ENCODE results near the gene CRY2.
A peak's percentile ranks its signal among the peaks of the same experiment; 100 is the strongest.
"Not testable (repeated sequence)": the region's sequence is repeated elsewhere in the genome, so short reads cannot be mapped to it uniquely, and the experiment has no call there.

The CRY2 gene

GRCh38 chr11:45900175-45900800 lies 53.0 kb downstream of the CRY2 start:
- not testable (repeated sequence) for DNase-seq

DNA sequence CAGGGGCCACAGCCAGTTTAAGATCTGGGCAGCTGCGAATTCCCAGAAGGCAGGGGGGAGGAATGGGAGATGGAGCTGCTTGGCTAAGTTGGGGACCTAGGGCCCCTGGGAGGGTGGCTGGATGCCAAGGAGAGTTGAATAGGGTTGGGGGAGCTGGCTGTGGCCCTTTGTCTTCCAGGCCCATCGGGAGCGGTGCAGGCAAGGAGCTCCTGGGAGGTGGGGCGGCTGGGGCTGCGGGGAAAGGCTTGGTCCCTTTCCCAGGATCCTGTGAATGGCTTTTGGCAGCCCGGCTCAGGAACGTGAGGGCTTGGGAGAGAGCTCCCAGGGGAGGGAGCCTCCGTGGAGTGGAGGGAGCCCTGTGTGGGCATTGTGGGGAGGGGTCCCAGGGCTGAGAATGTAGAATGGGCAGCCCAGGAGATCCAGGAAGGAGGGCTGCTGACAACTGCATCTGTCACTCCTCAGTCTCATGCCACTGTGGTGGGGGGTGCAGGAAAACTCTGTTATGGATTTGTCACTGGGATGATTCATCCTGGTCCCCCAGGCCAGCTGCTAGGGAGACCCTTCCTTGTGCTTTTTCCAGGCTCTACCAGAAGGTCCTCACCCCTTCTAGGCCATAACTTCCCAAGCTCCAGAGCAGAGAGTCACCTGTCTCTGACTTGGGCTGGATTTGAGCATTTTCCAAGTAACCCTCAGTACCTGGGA lies 53.8 kb downstream of the CRY2 start:
- DNase-seq = no peak

DNA sequence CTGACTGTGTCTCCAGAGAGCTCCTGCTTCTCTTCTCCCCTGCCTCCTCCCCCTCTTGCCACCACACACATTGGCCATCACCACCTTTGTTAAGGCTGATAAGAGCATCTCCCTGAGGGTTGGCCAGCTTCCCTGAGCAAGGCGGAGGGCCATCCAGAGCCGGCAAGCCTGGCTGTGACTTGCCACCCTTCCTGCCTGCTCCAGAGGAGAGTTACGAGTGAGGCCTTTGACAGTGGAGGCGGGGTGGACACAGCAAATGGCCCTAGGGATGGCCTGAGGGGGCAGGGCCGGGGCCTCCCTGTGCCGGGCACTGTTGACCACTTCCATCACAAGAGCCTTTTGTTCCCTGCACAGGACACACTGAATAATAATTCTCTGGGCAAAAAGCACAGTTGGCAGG lies 54.4 kb downstream of the CRY2 start:
- DNase-seq = no peak

GRCh38 chr11:45902452-45903380 lies 55.4 kb downstream of the CRY2 start:
- no peak for DNase-seq

DNA sequence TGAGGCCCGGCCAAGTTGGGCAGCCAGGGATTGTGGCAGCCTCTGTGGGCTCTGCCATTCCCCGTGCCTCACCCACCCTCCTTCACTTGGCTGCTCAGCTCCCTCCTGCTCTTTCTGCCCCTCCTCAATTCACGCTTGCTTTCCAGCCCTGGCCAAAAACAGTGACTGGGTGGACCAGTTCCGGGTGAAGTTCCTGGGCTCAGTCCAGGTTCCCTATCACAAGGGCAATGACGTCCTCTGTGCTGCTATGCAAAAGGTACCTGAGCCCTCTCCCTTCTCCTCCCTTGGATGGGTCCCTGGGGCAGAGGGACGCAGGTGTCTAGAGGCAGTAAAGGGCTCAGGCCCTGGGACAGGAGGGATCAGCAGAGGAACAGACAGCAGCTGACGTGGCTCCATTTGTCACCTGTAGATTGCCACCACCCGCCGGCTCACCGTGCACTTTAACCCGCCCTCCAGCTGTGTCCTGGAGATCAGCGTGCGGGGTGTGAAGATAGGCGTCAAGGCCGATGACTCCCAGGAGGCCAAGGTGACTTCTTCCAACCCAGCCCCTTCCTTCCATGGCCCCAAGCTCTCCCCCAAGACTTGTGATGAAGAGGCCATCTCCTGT lies 57.1 kb downstream of the CRY2 start:
- no peak for DNase-seq

- no peak for DNase-seq
Observed at GRCh38 chr11:45905095-45905494, 57.8 kb downstream of the CRY2 start.

GRCh38 chr11:45905576-45905975 lies 58.3 kb downstream of the CRY2 start:
- DNase-seq = not testable (repeated sequence)

GRCh38 chr11:45906096-45906682 lies 58.9 kb downstream of the CRY2 start:
- DNase-seq = no peak

DNA sequence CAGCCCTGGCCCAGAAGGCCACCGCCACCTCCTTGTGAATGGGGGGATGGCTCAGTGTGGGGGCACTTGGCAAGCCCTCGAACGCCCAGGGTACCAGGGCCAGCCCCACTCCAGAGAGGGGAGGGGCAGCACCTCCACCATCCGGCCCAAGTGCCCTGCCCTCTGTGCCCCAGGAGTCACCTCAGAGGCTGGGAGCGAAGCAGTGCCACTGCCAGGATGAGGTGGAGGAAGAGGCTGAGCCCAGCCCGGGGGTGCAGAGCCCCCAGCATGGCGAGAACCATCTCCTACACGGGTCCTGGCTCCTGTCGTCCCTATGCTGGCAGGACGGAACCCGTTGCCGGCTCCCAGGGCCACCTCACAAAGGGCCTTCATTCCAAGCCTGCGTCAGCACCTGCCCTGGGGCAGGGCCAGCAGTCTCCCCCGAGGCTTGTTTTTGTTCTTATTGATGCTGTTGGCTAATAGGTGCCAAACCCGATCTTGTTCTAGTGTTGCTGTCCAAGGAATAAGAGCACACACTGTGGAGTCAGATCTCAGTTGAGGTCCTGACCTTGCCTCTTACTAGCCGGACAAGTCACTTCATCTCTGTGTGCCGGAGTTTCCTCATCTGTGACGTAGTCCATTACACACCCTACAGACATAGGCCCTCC lies 59.8 kb downstream of the CRY2 start, which contains the start of gene FREY1:
Gene FREY1, minus strand, starts transcription at position 307 of the 647 bp plus-strand sequence. Its CDS starts 26 bp downstream, at position 281.
- DNase-seq = no peak

DNA sequence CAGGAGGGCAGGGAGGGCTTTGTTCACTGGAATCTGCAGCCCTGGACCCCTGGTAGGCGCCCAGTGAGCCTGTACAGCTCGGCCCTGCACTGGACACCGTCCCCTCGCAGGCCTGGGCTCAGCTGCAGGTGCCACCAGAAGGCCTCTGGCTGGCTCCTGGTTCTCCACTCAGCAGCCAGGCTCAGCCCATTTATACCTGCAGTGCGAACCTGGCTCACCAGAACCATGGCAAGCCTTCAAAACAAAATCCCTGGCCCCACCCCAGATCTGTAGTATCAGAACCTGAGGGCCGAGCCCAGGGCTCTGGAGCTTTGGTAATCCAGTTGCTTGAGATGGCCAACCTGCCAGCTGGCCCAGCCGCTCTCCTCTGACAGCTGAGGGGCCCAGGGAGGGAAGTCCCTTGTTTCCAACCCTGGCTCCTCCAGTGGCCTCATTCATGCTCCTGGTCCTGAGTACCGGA lies 60.7 kb downstream of the CRY2 start:
- DNase-seq = no peak

GRCh38 chr11:45909594-45910475 lies 62.6 kb downstream of the CRY2 start:
- no peak for DNase-seq

GRCh38 chr11:45910623-45911022 lies 63.3 kb downstream of the CRY2 start:
- no peak for DNase-seq

DNA sequence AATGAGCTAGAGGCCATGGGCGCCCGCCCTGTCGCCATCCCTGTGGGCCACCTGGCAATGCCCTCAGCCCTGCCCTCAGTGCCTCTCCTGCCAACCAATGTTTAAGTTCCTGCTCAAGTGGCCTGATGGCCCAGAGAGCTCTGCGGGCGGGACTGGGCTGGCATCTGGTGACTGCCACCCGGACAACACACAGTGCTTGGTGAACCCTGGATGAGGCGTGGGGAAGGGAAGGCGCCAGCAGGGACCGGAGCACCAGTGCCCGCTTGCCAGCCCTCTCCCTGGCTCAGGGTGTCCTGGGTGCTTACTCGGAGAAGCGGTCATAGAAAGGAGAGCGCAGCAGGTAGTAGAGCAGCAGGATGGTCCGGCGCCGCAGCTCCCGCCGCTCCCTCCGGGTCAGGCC lies 66.2 kb downstream of the CRY2 start:
- no peak for DNase-seq

- DNase-seq = no peak
Observed at GRCh38 chr11:45913942-45914635, 66.8 kb downstream of the CRY2 start.

- DNase-seq = no peak
Observed at GRCh38 chr11:45915446-45915845, 68.2 kb downstream of the CRY2 start.

- DNase-seq = no peak
Observed at GRCh38 chr11:45917286-45917622, 70.0 kb downstream of the CRY2 start.

- peak; percentile 99 for DNase-seq
Observed at GRCh38 chr11:45917623-45918330, 70.5 kb downstream of the CRY2 start, which contains the start of gene PEX16. Gene PEX16, minus strand, starts transcription at chr11:45917877. Its CDS starts 66 bp downstream, at chr11:45917811.

- peak; percentile 43 for DNase-seq
Observed at GRCh38 chr11:45918331-45918941, 71.2 kb downstream of the CRY2 start.

Measured in CD4-positive, alpha-beta T cell treated with Interleukin-4 for 4 hours (primary cell).